NCI-H1048 (cell line): ENCODE measurements around the gene DIAPH2.

Experiments used
- DNase-seq: peaks from one replicate; lab custom pipeline; 2025; lab: John Stamatoyannopoulos, UW

The DIAPH2 gene

GRCh38 chrX:97594646-97595224, 910.1 kb downstream of the DIAPH2 start:
- no peak for DNase-seq

- DNase-seq, result no peak
Observed at GRCh38 chrX:97597954-97598353, 913.3 kb downstream of the DIAPH2 start.

- DNase-seq, result no peak
Observed at GRCh38 chrX:97602465-97603258, 918.0 kb downstream of the DIAPH2 start.

- no peak for DNase-seq
Observed at GRCh38 chrX:97605271-97605670, 920.6 kb downstream of the DIAPH2 start.

- DNase-seq, result no peak
Observed at GRCh38 chrX:97609357-97609756, 924.7 kb downstream of the DIAPH2 start.

- no peak for DNase-seq
Observed at GRCh38 chrX:97609938-97610337, 925.3 kb downstream of the DIAPH2 start.

GRCh38 chrX:97616883-97617530, 932.4 kb downstream of the DIAPH2 start:
- no peak for DNase-seq

GRCh38 chrX:97619499-97619898, 934.9 kb downstream of the DIAPH2 start:
- DNase-seq, result no peak

GRCh38 chrX:97622111-97622510, 937.5 kb downstream of the DIAPH2 start:
- DNase-seq, result no peak

GRCh38 chrX:97628326-97628725, 943.7 kb downstream of the DIAPH2 start:
- DNase-seq, result no peak

- DNase-seq, result no peak
Observed at GRCh38 chrX:97628807-97629596, 944.4 kb downstream of the DIAPH2 start.

- DNase-seq, result no peak
Observed at GRCh38 chrX:97629597-97629985, 944.9 kb downstream of the DIAPH2 start.

- no peak for DNase-seq
Observed at GRCh38 chrX:97633798-97634197, 949.2 kb downstream of the DIAPH2 start.

GRCh38 chrX:97636473-97637140, 952.0 kb downstream of the DIAPH2 start:
- no peak for DNase-seq

- no peak for DNase-seq
Observed at GRCh38 chrX:97637289-97637688, 952.6 kb downstream of the DIAPH2 start.

GRCh38 chrX:97638621-97639020, 954.0 kb downstream of the DIAPH2 start:
- DNase-seq, result no peak

GRCh38 chrX:97639526-97639925, 954.9 kb downstream of the DIAPH2 start:
- no peak for DNase-seq
